ENCODE data around the gene DCC.

GRCh38 chr18:52816121-52816520, 476.1 kb downstream of the DCC start:
- TF ChIP-seq CTCF (IDR thresholded peaks at IDR 0.05) (no peak), POLR2A (IDR thresholded peaks at IDR 0.05) (no peak)
